AG10803 (cell line): Measurements from ENCODE around the gene IFRD2.

ENCODE experiments used
- DNase-seq: peaks from one replicate; pipeline ENCODE4 v3.0.0; 2010; ENCODE audit warnings: low read depth
- H3K4me3 ChIP-seq: 2 replicates; pipeline ENCODE4 v1.5.1; 2011; ENCODE audit warnings: mild to moderate bottlenecking, low read length, control low read depth
- CTCF ChIP-seq: conservative IDR thresholded peaks from 2 replicates; pipeline ENCODE4 v1.5.1; 2011; ENCODE audit warnings: mild to moderate bottlenecking, low read length, control low read depth, inconsistent platforms

IFRD2 gene

GRCh38 chr3:50295553-50296431, 3.6 kb upstream of the IFRD2 start:
- no peak for TF ChIP-seq CTCF
- no peak for DNase-seq
- no peak overlapping the region for H3K4me3 ChIP-seq

- TF ChIP-seq CTCF, result no peak
- H3K4me3 ChIP-seq, result no peak overlapping the region
- DNase-seq, result no peak
These were observed 2.5 kb upstream of the IFRD2 start for GRCh38 chr3:50294492-50295403.

GRCh38 chr3:50294089-50294488, 1.9 kb upstream of the IFRD2 start:
- H3K4me3 ChIP-seq, result no peak overlapping the region
- no peak for DNase-seq
- TF ChIP-seq CTCF, result no peak

GRCh38 chr3:50293079-50293801, 1.0 kb upstream of the IFRD2 start:
- TF ChIP-seq CTCF, result no peak
- no peak for DNase-seq
- no peak overlapping the region for H3K4me3 ChIP-seq

- no peak overlapping the region for H3K4me3 ChIP-seq
- no peak for DNase-seq
- TF ChIP-seq CTCF, result no peak
These were observed 2.0 kb downstream of the IFRD2 start for GRCh38 chr3:50290161-50290641.

- no peak overlapping the region for H3K4me3 ChIP-seq
- no peak for DNase-seq
- TF ChIP-seq CTCF, result no peak
These were observed 3.1 kb downstream of the IFRD2 start for GRCh38 chr3:50289130-50289529.
